ENCODE results near the gene CDK19. TPM values are rescaled to one million over a fixed set of nuclear protein-coding genes. Genes with fewer than 3 reads are reported as not detected.

Gene CDK19
- total and polyA plus RNA-seq, 2 of the 4 experiments (the other 2 are of a cell fraction), result 6.0 to 6.8 TPM

DNA sequence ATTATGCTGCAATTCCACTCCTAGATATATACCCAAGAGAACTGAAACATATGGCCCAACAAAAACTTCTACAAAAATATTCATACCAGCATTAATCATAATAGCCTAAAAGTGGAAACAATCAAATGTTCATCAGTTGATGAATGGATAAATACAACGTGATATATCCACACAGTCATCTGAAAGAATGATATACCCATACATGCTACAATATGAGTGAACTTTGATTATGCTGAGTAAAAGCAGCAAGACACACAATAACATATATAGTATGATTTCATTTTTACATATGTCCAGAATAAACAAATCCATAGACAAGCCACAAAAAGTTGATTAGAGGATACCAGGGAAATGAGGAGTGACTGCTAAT lies 30.7 kb downstream of the CDK19 start:
- no peak overlapping the region for H3K9ac ChIP-seq (ENCODE audit: low read depth, low read length)
- H2AFZ ChIP-seq (replicated peaks; ENCODE audit: low read length, poor library complexity), result no peak overlapping the region
- peaks cover 2% of the 10 kb centered on the region for H3K9me3 ChIP-seq (ENCODE audit: control insufficient read depth, insufficient read depth, low read length)
- dilution Hi-C loops (cut with HindIII; ENCODE audit: low sequenced_read_pairs, unreplicated experiment), result no loop called here
- no peak overlapping the region for H2BK5ac ChIP-seq (ENCODE audit: low read depth, low read length, poor library complexity, severe bottlenecking)
- no peak overlapping the region for H3K27ac ChIP-seq (ENCODE audit: insufficient read depth, low read length)
- no peaks in the 10 kb centered on the region for H3K36me3 ChIP-seq (ENCODE audit: control insufficient read depth, insufficient read depth, low read length)
- no peaks in the 10 kb centered on the region for H3K4me1 ChIP-seq (ENCODE audit: control insufficient read depth, insufficient read depth, low read length)
- TF ChIP-seq SMC3 (IDR thresholded peaks at IDR 0.05; ENCODE audit: low read depth, low read length), result no peak
- TF ChIP-seq NFE2L2 (IDR thresholded peaks at IDR 0.05; ENCODE audit: low read depth, low read length), result no peak
- no peak for TF ChIP-seq CEBPB (IDR thresholded peaks at IDR 0.05; ENCODE audit: low read depth, low read length)
- TF ChIP-seq, protein P1, sequence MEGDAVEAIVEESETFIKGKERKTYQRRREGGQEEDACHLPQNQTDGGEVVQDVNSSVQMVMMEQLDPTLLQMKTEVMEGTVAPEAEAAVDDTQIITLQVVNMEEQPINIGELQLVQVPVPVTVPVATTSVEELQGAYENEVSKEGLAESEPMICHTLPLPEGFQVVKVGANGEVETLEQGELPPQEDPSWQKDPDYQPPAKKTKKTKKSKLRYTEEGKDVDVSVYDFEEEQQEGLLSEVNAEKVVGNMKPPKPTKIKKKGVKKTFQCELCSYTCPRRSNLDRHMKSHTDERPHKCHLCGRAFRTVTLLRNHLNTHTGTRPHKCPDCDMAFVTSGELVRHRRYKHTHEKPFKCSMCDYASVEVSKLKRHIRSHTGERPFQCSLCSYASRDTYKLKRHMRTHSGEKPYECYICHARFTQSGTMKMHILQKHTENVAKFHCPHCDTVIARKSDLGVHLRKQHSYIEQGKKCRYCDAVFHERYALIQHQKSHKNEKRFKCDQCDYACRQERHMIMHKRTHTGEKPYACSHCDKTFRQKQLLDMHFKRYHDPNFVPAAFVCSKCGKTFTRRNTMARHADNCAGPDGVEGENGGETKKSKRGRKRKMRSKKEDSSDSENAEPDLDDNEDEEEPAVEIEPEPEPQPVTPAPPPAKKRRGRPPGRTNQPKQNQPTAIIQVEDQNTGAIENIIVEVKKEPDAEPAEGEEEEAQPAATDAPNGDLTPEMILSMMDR (conservative IDR thresholded peaks at IDR 0.05; ENCODE audit: low read depth, low read length), result no peak
- TF ChIP-seq, protein P2, sequence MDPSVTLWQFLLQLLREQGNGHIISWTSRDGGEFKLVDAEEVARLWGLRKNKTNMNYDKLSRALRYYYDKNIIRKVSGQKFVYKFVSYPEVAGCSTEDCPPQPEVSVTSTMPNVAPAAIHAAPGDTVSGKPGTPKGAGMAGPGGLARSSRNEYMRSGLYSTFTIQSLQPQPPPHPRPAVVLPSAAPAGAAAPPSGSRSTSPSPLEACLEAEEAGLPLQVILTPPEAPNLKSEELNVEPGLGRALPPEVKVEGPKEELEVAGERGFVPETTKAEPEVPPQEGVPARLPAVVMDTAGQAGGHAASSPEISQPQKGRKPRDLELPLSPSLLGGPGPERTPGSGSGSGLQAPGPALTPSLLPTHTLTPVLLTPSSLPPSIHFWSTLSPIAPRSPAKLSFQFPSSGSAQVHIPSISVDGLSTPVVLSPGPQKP (IDR thresholded peaks at IDR 0.05; ENCODE audit: borderline replicate concordance, low read depth, low read length), result no peak
- TF ChIP-seq RFX5 (IDR thresholded peaks at IDR 0.05; ENCODE audit: low read depth, low read length), result no peak
- TF ChIP-seq, protein P3, sequence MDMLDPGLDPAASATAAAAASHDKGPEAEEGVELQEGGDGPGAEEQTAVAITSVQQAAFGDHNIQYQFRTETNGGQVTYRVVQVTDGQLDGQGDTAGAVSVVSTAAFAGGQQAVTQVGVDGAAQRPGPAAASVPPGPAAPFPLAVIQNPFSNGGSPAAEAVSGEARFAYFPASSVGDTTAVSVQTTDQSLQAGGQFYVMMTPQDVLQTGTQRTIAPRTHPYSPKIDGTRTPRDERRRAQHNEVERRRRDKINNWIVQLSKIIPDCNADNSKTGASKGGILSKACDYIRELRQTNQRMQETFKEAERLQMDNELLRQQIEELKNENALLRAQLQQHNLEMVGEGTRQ (IDR thresholded peaks at IDR 0.05; ENCODE audit: low read depth, low read length), result no peak
- no peak for TF ChIP-seq RCOR1 (IDR thresholded peaks at IDR 0.05; ENCODE audit: insufficient replicate concordance, low read length)
- no peak for TF ChIP-seq BHLHE40 (IDR thresholded peaks at IDR 0.05; ENCODE audit: low read depth, low read length)
- no peak for TF ChIP-seq MAZ (IDR thresholded peaks at IDR 0.05; ENCODE audit: borderline replicate concordance, low read depth, low read length)
- TF ChIP-seq MXI1 (IDR thresholded peaks at IDR 0.05; ENCODE audit: borderline replicate concordance, low read depth, low read length), result no peak
- no peak for TF ChIP-seq CHD1 (IDR thresholded peaks at IDR 0.05; ENCODE audit: low read depth, low read length)
- TF ChIP-seq FOS (IDR thresholded peaks at IDR 0.05; ENCODE audit: low read depth, low read length), result no peak
- no peak for TF ChIP-seq MAFK (IDR thresholded peaks at IDR 0.05; ENCODE audit: low read depth, low read length)
- no peak for TF ChIP-seq RAD21 (IDR thresholded peaks at IDR 0.05; ENCODE audit: low read length)
- no peak for TF ChIP-seq POLR2A (IDR thresholded peaks at IDR 0.05; ENCODE audit: low read depth, low read length)
- no peak overlapping the region for H3K4me3 ChIP-seq (ENCODE audit: insufficient read depth, low read depth, low read length)
- ATAC-seq (ENCODE audit: low read depth), result no peak
- BruUV-seq (replicated peaks), result no TSS peak
- H3K9me1 ChIP-seq (ENCODE audit: insufficient read depth, low read length), result no peaks in the 10 kb centered on the region
- CTCF ChIA-PET, result no interaction called here
- H2BK20ac ChIP-seq (ENCODE audit: low read depth, low read length), result no peak overlapping the region
- H2AK9ac ChIP-seq (replicated peaks; ENCODE audit: low read depth, low read length, poor library complexity), result no peak overlapping the region
- H4K5ac ChIP-seq (ENCODE audit: low read depth, low read length), result no peak overlapping the region
- intact Hi-C loops (cut with micrococcal nuclease), result no loop called here
- in situ Hi-C loops (cut with MboI; ENCODE audit: low sequenced_read_pairs), result no loop called here
- DNase-seq, result no peak
- POLR2A ChIA-PET (ENCODE audit: unreplicated experiment), result no interaction called here
- no peaks in the 10 kb centered on the region for H3K27me3 ChIP-seq (ENCODE audit: control insufficient read depth, insufficient read depth, low read length)
- no peak overlapping the region for H3K23ac ChIP-seq (ENCODE audit: low read depth, low read length)
- no CpG with 5 or more reads among the region's 1 CpG for whole genome bisulfite sequencing, 2 experiments (ENCODE audit: extremely low coverage in 2 of 2, insufficient read length in 1 of 2)
- no peak overlapping the region for H3K56ac ChIP-seq (ENCODE audit: extremely low read depth, insufficient read depth, low read length)
- no peak overlapping the region for H3K14ac ChIP-seq (replicated peaks; ENCODE audit: low read depth, low read length)
- H2BK15ac ChIP-seq (ENCODE audit: low read depth, low read length), result no peak overlapping the region
- no peaks in the 10 kb centered on the region for H4K20me1 ChIP-seq (ENCODE audit: insufficient read depth, low read length)
- H4K91ac ChIP-seq (ENCODE audit: insufficient read depth, low read depth, low read length), result no peak overlapping the region
- peaks cover 6 to 18% of the 10 kb centered on the region in 2 experiments for H3K79me1 ChIP-seq (ENCODE audit: low read depth in 1 of 2, low read length in 2 of 2)
- no peak overlapping the region for H3K18ac ChIP-seq (ENCODE audit: low read depth, low read length)
- no peak overlapping the region for H2BK120ac ChIP-seq (ENCODE audit: low read depth, low read length)
- no peak overlapping the region for H2AK5ac ChIP-seq (ENCODE audit: low read depth, low read length)
- no peak overlapping the region for H4K8ac ChIP-seq (ENCODE audit: low read depth in 2 of 2, low read length in 2 of 2)
- no peak overlapping the region for H3K4ac ChIP-seq (ENCODE audit: low read depth, low read length)
- no peak overlapping the region for H3K4me2 ChIP-seq (ENCODE audit: low read depth, low read length)

Measured in IMR-90 (cell line).